ENCODE results near the gene ULK3. TPM values are rescaled to one million over a fixed set of nuclear protein-coding genes. Genes with fewer than 3 reads are reported as not detected.

ULK3 gene
- total RNA-seq, 2 experiments from 2014 or later = 56.6 to 66.4 TPM

GRCh38 chr15:74845581-74845980 lies 2.6 kb upstream of the ULK3 start:
- peak; percentile 41 for DNase-seq
- ChIA-PET CTCF (interaction anchor here (0.5 to 1.9 kb wide), 9 partner anchors 8 to 56 kb away, joined by 3 to 7 read pairs (median 4); no protein-coding TSS in a partner anchor), POLR2A (interaction anchor here (1.3 kb wide), 1 partner anchor 24 kb away, joined by 5 read pairs; no protein-coding TSS in a partner anchor)
- Mint-ChIP-seq H3K4me3 (peak overlapping the region; percentile 48), H3K27ac (peak overlapping the region; percentile 95), H3K36me3 (ENCODE audit: low read depth) (peaks cover 45% of the 10 kb centered on the region), H3K9me3 (no peaks in the 10 kb centered on the region), H3K27me3 (no peaks in the 10 kb centered on the region), H3K4me1 (peaks cover 57% of the 10 kb centered on the region)

GRCh38 chr15:74845208-74845568 lies 2.2 kb upstream of the ULK3 start:
- ChIA-PET CTCF (interaction anchor here (0.6 to 3.3 kb wide), 13 partner anchors 8 to 74 kb away, joined by 3 to 23 read pairs (median 4); partner anchors contain the start of gene FAM219B), POLR2A (interaction anchor here (0.7 to 1.3 kb wide), 2 partner anchors 25 to 39 kb away, joined by 3 to 5 read pairs; no protein-coding TSS in a partner anchor)
- H3K36me3 Mint-ChIP-seq (ENCODE audit: low read depth) = peaks cover 43% of the 10 kb centered on the region
- H3K4me1 Mint-ChIP-seq = peaks cover 58% of the 10 kb centered on the region
- H3K27me3 Mint-ChIP-seq = no peaks in the 10 kb centered on the region
- DNase-seq = peak; percentile 78
- peak overlapping the region; percentile 48 for H3K4me3 Mint-ChIP-seq
- peak overlapping the region; percentile 95 for H3K27ac Mint-ChIP-seq
- H3K9me3 Mint-ChIP-seq = no peaks in the 10 kb centered on the region

- Mint-ChIP-seq H3K9me3 (no peaks in the 10 kb centered on the region), H3K4me1 (peaks cover 58% of the 10 kb centered on the region), H3K4me3 (peak overlapping the region; percentile 48), H3K27ac (peak overlapping the region; percentile 95), H3K27me3 (no peaks in the 10 kb centered on the region), H3K36me3 (ENCODE audit: low read depth) (peaks cover 43% of the 10 kb centered on the region)
- POLR2A ChIA-PET = interaction anchor here (0.6 to 1.3 kb wide), 4 partner anchors 25 to 624 kb away, joined by 3 to 5 read pairs (median 3); partner anchors contain the start of gene COX5A
- CTCF ChIA-PET = interaction anchor here (0.6 to 3.3 kb wide), 17 partner anchors 9 to 74 kb away, joined by 3 to 23 read pairs (median 4); partner anchors contain the start of genes FAM219B and MPI
- no peak for DNase-seq
Measured at GRCh38 chr15:74844319-74845207, 1.6 kb upstream of the ULK3 start.

- peak overlapping the region; percentile 79 for H3K4me3 Mint-ChIP-seq
- peaks cover 58% of the 10 kb centered on the region for H3K4me1 Mint-ChIP-seq
- H3K27ac Mint-ChIP-seq = peak overlapping the region; percentile 95
- peaks cover 44% of the 10 kb centered on the region for H3K36me3 Mint-ChIP-seq (ENCODE audit: low read depth)
- ChIA-PET CTCF (interaction anchor here (0.6 to 3.3 kb wide), 18 partner anchors 11 to 148 kb away, joined by 3 to 23 read pairs (median 4); partner anchors contain the start of genes EDC3 and FAM219B), POLR2A (no interaction called here)
- no peaks in the 10 kb centered on the region for H3K9me3 Mint-ChIP-seq
- DNase-seq = no peak
- H3K27me3 Mint-ChIP-seq = no peaks in the 10 kb centered on the region
Measured at GRCh38 chr15:74843891-74844299, 939 bp upstream of the ULK3 start.

GRCh38 chr15:74843445-74843828 lies 481 bp upstream of the ULK3 start:
- Mint-ChIP-seq H3K4me1 (peaks cover 58% of the 10 kb centered on the region), H3K4me3 (peak overlapping the region; percentile 79), H3K36me3 (ENCODE audit: low read depth) (peaks cover 39% of the 10 kb centered on the region), H3K27me3 (no peaks in the 10 kb centered on the region), H3K9me3 (no peaks in the 10 kb centered on the region), H3K27ac (peak overlapping the region; percentile 95)
- POLR2A ChIA-PET = no interaction called here
- CTCF ChIA-PET = interaction anchor here (0.6 to 3.3 kb wide), 14 partner anchors 15 to 208 kb away, joined by 3 to 23 read pairs (median 5); partner anchors contain the start of genes EDC3 and FAM219B
- DNase-seq = no peak

GRCh38 chr15:74841891-74842373 lies 1.0 kb downstream of the ULK3 start:
- no peaks in the 10 kb centered on the region for H3K9me3 Mint-ChIP-seq
- no peaks in the 10 kb centered on the region for H3K27me3 Mint-ChIP-seq
- CTCF ChIA-PET = interaction anchor here (0.9 to 3.3 kb wide), 13 partner anchors 9 to 71 kb away, joined by 3 to 23 read pairs (median 4); no protein-coding TSS in a partner anchor
- H3K4me1 Mint-ChIP-seq = peaks cover 54% of the 10 kb centered on the region
- POLR2A ChIA-PET = no interaction called here
- peaks cover 27% of the 10 kb centered on the region for H3K36me3 Mint-ChIP-seq (ENCODE audit: low read depth)
- no peak for DNase-seq
- H3K4me3 Mint-ChIP-seq = peak overlapping the region; percentile 92
- peak overlapping the region; percentile 88 for H3K27ac Mint-ChIP-seq

GRCh38 chr15:74840851-74841775 lies 1.8 kb downstream of the ULK3 start:
- ChIA-PET CTCF (interaction anchor here (1.1 to 1.9 kb wide), 7 partner anchors 8 to 206 kb away, joined by 3 to 7 read pairs (median 4); no protein-coding TSS in a partner anchor), POLR2A (interaction anchor here (0.6 kb wide), 1 partner anchor 67 kb away, joined by 6 read pairs; no protein-coding TSS in a partner anchor)
- Mint-ChIP-seq H3K27ac (no peak overlapping the region), H3K4me1 (peaks cover 50% of the 10 kb centered on the region), H3K27me3 (no peaks in the 10 kb centered on the region), H3K36me3 (ENCODE audit: low read depth) (peaks cover 22% of the 10 kb centered on the region), H3K4me3 (peak overlapping the region; percentile 92), H3K9me3 (no peaks in the 10 kb centered on the region)
- no peak for DNase-seq

GRCh38 chr15:74839526-74840395 lies 3.2 kb downstream of the ULK3 start:
- Mint-ChIP-seq H3K4me1 (peaks cover 36% of the 10 kb centered on the region), H3K27me3 (no peaks in the 10 kb centered on the region), H3K36me3 (ENCODE audit: low read depth) (peaks cover 12% of the 10 kb centered on the region), H3K9me3 (no peaks in the 10 kb centered on the region), H3K4me3 (no peak overlapping the region), H3K27ac (no peak overlapping the region)
- CTCF ChIA-PET = interaction anchor here (0.6 to 1.9 kb wide), 5 partner anchors 17 to 205 kb away, joined by 3 to 5 read pairs (median 4); no protein-coding TSS in a partner anchor
- POLR2A ChIA-PET = no interaction called here
- no peak for DNase-seq

GRCh38 chr15:74838746-74839525 lies 4.0 kb downstream of the ULK3 start:
- Mint-ChIP-seq H3K4me3 (no peak overlapping the region), H3K36me3 (ENCODE audit: low read depth) (peaks cover 7% of the 10 kb centered on the region), H3K27me3 (no peaks in the 10 kb centered on the region), H3K27ac (peak overlapping the region; percentile 25), H3K4me1 (peaks cover 29% of the 10 kb centered on the region), H3K9me3 (no peaks in the 10 kb centered on the region)
- ChIA-PET POLR2A (no interaction called here), CTCF (interaction anchor here (0.9 to 1.6 kb wide), 2 partner anchors 21 to 69 kb away, joined by 5 read pairs; no protein-coding TSS in a partner anchor)
- no peak for DNase-seq

- Mint-ChIP-seq H3K27me3 (no peaks in the 10 kb centered on the region), H3K36me3 (ENCODE audit: low read depth) (peaks cover 7% of the 10 kb centered on the region), H3K9me3 (no peaks in the 10 kb centered on the region), H3K4me1 (peaks cover 23% of the 10 kb centered on the region), H3K4me3 (no peak overlapping the region), H3K27ac (no peak overlapping the region)
- no peak for DNase-seq
- CTCF ChIA-PET = interaction anchor here (0.8 to 1.6 kb wide), 5 partner anchors 11 to 68 kb away, joined by 3 to 5 read pairs (median 3); no protein-coding TSS in a partner anchor
- POLR2A ChIA-PET = no interaction called here
Measured at GRCh38 chr15:74838137-74838516, 4.8 kb downstream of the ULK3 start.
